H1 (cell line): Measurements from ENCODE around the gene TMEM115. TPM values are rescaled to one million over a fixed set of nuclear protein-coding genes. Genes with fewer than 3 reads are reported as not detected.

Experiments used
- CTCF ChIA-PET: fragments of 300-600 bp; sonication (Branson Sonifier 250); formaldehyde crosslinking; loops from one replicate; lab custom pipeline; 2021; ENCODE audit not compliant: partially characterized antibody; lab: Charles Lee
- POLR2A ChIA-PET: fragments of 300-600 bp; sonication (Branson Sonifier 250); formaldehyde crosslinking; loops from one replicate; lab custom pipeline; 2021; ENCODE audit warnings: inconsistent platforms; ENCODE audit not compliant: partially characterized antibody; lab: Charles Lee
- DNase-seq, 2 experiments: peaks; one replicate each; pipeline versions ENCODE4 v3.0.0 to v3.0.0-alpha.2; 2010 to 2022; ENCODE audit warnings: low spot score in 2 of 2, low read depth in 1 of 2, mixed read lengths in 1 of 2
- FAIRE-seq: peaks from 2 replicates; lab custom pipeline; 2011; peaks lifted over from hg19 to GRCh38; lab: Jason Lieb, UNC
- H2AFZ ChIP-seq: 2 replicates; pipeline ENCODE4 v1.8.1; 2012; ENCODE audit warnings: low read length, inconsistent platforms
- H2AK5ac ChIP-seq: 2 replicates; pipeline ENCODE4 v1.6.1; 2013; ENCODE audit warnings: low read depth, low read length
- H2BK120ac ChIP-seq: replicated peaks from 2 replicates; pipeline ENCODE3; 2013; ENCODE audit warnings: low read depth, low read length, inconsistent platforms
- H2BK12ac ChIP-seq: 2 replicates; pipeline ENCODE4 v1.6.1; 2013; ENCODE audit warnings: low read depth, low read length
- H2BK15ac ChIP-seq: 2 replicates; pipeline ENCODE4 v1.6.1; 2013; ENCODE audit warnings: low read length
- H2BK20ac ChIP-seq: 2 replicates; pipeline ENCODE4 v1.6.1; 2013; ENCODE audit warnings: low read length
- H2BK5ac ChIP-seq: 2 replicates; pipeline ENCODE4 v1.6.1; 2013; ENCODE audit warnings: low read depth, low read length
- H3K14ac ChIP-seq: 2 replicates; pipeline ENCODE4 v1.6.1; 2013; ENCODE audit warnings: inconsistent platforms; ENCODE audit not compliant: insufficient read length
- H3K18ac ChIP-seq: 2 replicates; pipeline ENCODE4 v1.6.1; 2013; ENCODE audit warnings: low read length; ENCODE audit errors: extremely low read depth
- H3K23ac ChIP-seq: 2 replicates; pipeline ENCODE4 v1.6.1; 2013; ENCODE audit warnings: inconsistent platforms; ENCODE audit not compliant: insufficient read length
- H3K23me2 ChIP-seq: 2 replicates; pipeline ENCODE4 v1.6.1; 2013; ENCODE audit warnings: low read depth, low read length
- H3K27ac ChIP-seq: 2 replicates; pipeline ENCODE4 v1.6.1; 2011; ENCODE audit warnings: low read depth, low read length, inconsistent platforms
- H3K27me3 ChIP-seq, 4 experiments: replicated peaks in 1 of 4; 1 replicate in 1 of 4; 2 replicates in 3 of 4; pipeline versions ENCODE4 v1.6.1 to v1.8.1; 2011 to 2013; ENCODE audit warnings: low read length in 3 of 4, mild to moderate bottlenecking in 3 of 4, inconsistent platforms in 2 of 4, mixed read lengths in 2 of 4, moderate library complexity in 1 of 4; ENCODE audit not compliant: control insufficient read depth in 3 of 4, insufficient read depth in 3 of 4; ENCODE audit errors: extremely low read depth in 1 of 4
- H3K36me3 ChIP-seq, 4 experiments: 2 replicates each; pipeline versions ENCODE4 v1.6.1 to v1.8.1; 2011 to 2013; ENCODE audit warnings: mild to moderate bottlenecking in 4 of 4, low read length in 3 of 4, moderate library complexity in 2 of 4, control low read depth in 1 of 4, inconsistent platforms in 1 of 4; ENCODE audit not compliant: insufficient read depth in 4 of 4, control insufficient read depth in 2 of 4
- H3K4ac ChIP-seq: replicated peaks from 2 replicates; pipeline ENCODE3; 2013; ENCODE audit warnings: low read length, low read depth, mixed read lengths, inconsistent platforms; ENCODE audit not compliant: insufficient read length
- H3K4me1 ChIP-seq, 4 experiments: replicated peaks in 1 of 4; 1 replicate in 1 of 4; 2 replicates in 3 of 4; pipeline versions ENCODE4 v1.6.1 to v1.8.1; 2011 to 2013; ENCODE audit warnings: low read length in 3 of 4, inconsistent platforms in 2 of 4, mixed read lengths in 1 of 4; ENCODE audit not compliant: insufficient read depth in 4 of 4, control insufficient read depth in 3 of 4
- H3K4me2 ChIP-seq, 2 experiments: 2 replicates each; pipeline versions ENCODE4 v1.6.1 to v1.8.1; 2011 to 2013; ENCODE audit warnings: low read depth in 2 of 2, low read length in 2 of 2, control low read depth in 1 of 2, inconsistent platforms in 1 of 2, mild to moderate bottlenecking in 1 of 2; ENCODE audit not compliant: insufficient read depth in 1 of 2
- H3K4me3 ChIP-seq, 4 experiments: fragments of 200-600, 300-600 bp in 1 of 4; sonication (generic), shearing (Covaris generic), sonication (Bioruptor Twin) in 1 of 4; 2 replicates each; pipeline versions ENCODE4 v1.5.1 to v1.8.1; 2011 to 2016; ENCODE audit warnings: low read length in 4 of 4, low read depth in 3 of 4, control low read depth in 2 of 4, inconsistent platforms in 2 of 4, mild to moderate bottlenecking in 2 of 4, mixed read lengths in 1 of 4, moderate library complexity in 1 of 4; ENCODE audit not compliant: insufficient read depth in 2 of 4; ENCODE audit errors: extremely low read depth in 1 of 4
- H3K56ac ChIP-seq: replicated peaks from 2 replicates; pipeline ENCODE3; 2013; ENCODE audit warnings: low read depth, mild to moderate bottlenecking, mixed read lengths, low read length, inconsistent platforms; ENCODE audit not compliant: insufficient read length
- H3K79me1 ChIP-seq: 2 replicates; pipeline ENCODE4 v1.6.1; 2013; ENCODE audit warnings: low read depth, low read length, control low read depth
- H3K79me2 ChIP-seq, 2 experiments: 2 replicates each; pipeline versions ENCODE4 v1.6.1 to v1.8.1; 2012 to 2013; ENCODE audit warnings: low read length in 2 of 2, mild to moderate bottlenecking in 2 of 2, inconsistent platforms in 1 of 2; ENCODE audit not compliant: insufficient read depth in 2 of 2, control insufficient read depth in 1 of 2
- H3K9ac ChIP-seq, 4 experiments: replicated peaks in 1 of 4; 1 replicate in 1 of 4; 2 replicates in 3 of 4; pipeline versions ENCODE4 v1.6.1 to v1.8.1; 2011 to 2013; ENCODE audit warnings: low read depth in 3 of 4, low read length in 3 of 4, control low read depth in 2 of 4, mild to moderate bottlenecking in 2 of 4, moderate library complexity in 2 of 4, inconsistent platforms in 1 of 4; ENCODE audit errors: extremely low read depth in 1 of 4
- H3K9me3 ChIP-seq, 2 experiments: 2 replicates each; pipeline versions ENCODE4 v1.6.1 to v1.8.1; 2012 to 2013; ENCODE audit warnings: mild to moderate bottlenecking in 2 of 2, moderate library complexity in 2 of 2, control low read depth in 1 of 2, inconsistent platforms in 1 of 2, low read depth in 1 of 2, low read length in 1 of 2, mixed read lengths in 1 of 2; ENCODE audit not compliant: insufficient read depth in 2 of 2
- H4K20me1 ChIP-seq, 2 experiments: replicated peaks in 1 of 2; 2 replicates each; pipeline versions ENCODE3 to v1.8.1; 2011 to 2013; ENCODE audit warnings: inconsistent platforms in 2 of 2, low read length in 2 of 2, mild to moderate bottlenecking in 1 of 2; ENCODE audit not compliant: insufficient read depth in 2 of 2, control insufficient read depth in 1 of 2
- H4K5ac ChIP-seq: 2 replicates; pipeline ENCODE4 v1.6.1; 2013; ENCODE audit warnings: low read length, low read depth, mixed read lengths, inconsistent platforms; ENCODE audit not compliant: insufficient read length
- H4K8ac ChIP-seq: 2 replicates; pipeline ENCODE4 v1.8.0; 2013; ENCODE audit warnings: mild to moderate bottlenecking, moderate library complexity, low read length, inconsistent platforms; ENCODE audit not compliant: insufficient read depth; ENCODE audit errors: extremely low read depth
- H4K91ac ChIP-seq: replicated peaks from 2 replicates; pipeline ENCODE3; 2013; ENCODE audit warnings: low read length, mixed read lengths, inconsistent platforms; ENCODE audit not compliant: insufficient read length
- PHF8 ChIP-seq: fragments of 200-600 bp; sonication (generic); conservative IDR thresholded peaks from 2 replicates; pipeline ENCODE4 v1.7.1; 2012; ENCODE audit warnings: low read depth, mild to moderate bottlenecking, inconsistent platforms, low read length, moderate library complexity
- WGBS, 2 experiments: shearing (Covaris generic) in 1 of 2; methylation state at CpG; one replicate each; pipeline versions ENCODE4 v1.1.6 to v1.1.7; 2013 to 2015; ENCODE audit warnings: low lambda C conversion rate in 2 of 2, mixed read lengths in 2 of 2, inconsistent platforms in 1 of 2, low coverage in 1 of 2, missing lambda C conversion rate in 1 of 2; ENCODE audit not compliant: insufficient replicate concordance in 2 of 2, insufficient coverage in 1 of 2, insufficient read length in 1 of 2; ENCODE audit errors: extremely low coverage in 1 of 2, missing lambda C conversion rate in 1 of 2; 5-methylcytosine and 5-hydroxymethylcytosine counted together
- polyA plus RNA-seq, 7 experiments: library from polyadenylated mRNA; depleted of rRNA in 3 of 7; stranded (reverse) in 5 of 7; unstranded in 2 of 7; fragments of >200 nt in 5 of 7; fragments of 200-250 nt in 2 of 7; gene quantifications; 1 replicate in 5 of 7; 2 replicates in 1 of 7; 4 replicates in 1 of 7; pipeline versions ENCODE4 v1.2.1 to v1.2.3, GENCODE V29; 2011 to 2013; ENCODE audit warnings: missing spikeins in 2 of 7, mixed read lengths in 2 of 7
- total RNA-seq: library from RNA; stranded (reverse); fragmentation: NEBNext Ultra II Directional; extraction: Animal tissue kit (Norgen Biotek cat#: 25700); gene quantifications from 2 replicates; pipeline ENCODE4 v1.2.1, GENCODE V29; 2021

Gene TMEM115
- total and polyA plus RNA-seq, 2 of the 8 experiments (the other 6 are each of a cell fraction or from before 2014, with no cell fraction given) = 25.4 to 32.4 TPM

DNA sequence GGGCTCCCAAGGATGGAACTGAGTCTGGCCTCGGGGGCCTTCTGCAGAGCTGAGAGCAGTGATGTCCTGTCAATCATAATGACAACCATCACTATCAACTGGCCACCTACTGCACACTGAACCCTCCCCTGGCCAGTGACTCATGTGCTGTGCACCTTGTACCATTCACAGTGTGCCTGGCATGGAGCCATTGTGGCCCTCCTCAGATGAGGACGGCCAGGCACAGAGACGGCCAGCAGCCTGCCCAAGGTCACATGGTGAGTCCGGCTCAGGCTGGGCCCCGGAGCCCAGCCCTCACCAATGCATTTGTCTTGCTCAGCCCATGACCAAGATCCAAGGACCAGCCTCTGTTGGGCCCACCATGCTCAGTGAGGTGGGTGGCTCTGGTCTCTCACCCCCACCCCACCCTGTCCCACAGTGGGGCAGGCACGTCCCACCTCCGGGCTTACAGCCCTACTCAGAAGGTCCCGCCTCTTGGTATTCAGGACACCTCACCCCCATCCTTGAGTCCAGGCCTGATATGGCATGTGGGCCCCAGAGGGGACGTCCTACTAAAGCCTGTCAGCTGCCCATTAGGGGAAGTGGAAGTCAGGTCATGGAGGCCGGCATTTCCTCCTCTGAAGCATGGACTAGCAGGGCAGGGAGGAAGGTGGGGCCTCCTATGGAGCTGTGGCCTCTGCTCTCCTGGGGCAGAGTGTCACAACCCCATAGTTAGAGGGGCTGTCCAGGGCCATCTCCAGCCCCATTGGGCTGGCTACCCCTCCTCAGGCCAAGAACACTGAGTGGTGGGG lies 35.9 kb upstream of the TMEM115 start:
- no peak overlapping the region for H2BK12ac ChIP-seq
- no peak overlapping the region for H2AK5ac ChIP-seq
- no peak overlapping the region for H3K18ac ChIP-seq
- H4K91ac ChIP-seq = no peak overlapping the region
- no peak overlapping the region for H2AFZ ChIP-seq
- H3K14ac ChIP-seq = no peak overlapping the region
- H3K9me3 ChIP-seq = no peaks in the 10 kb centered on the region
- no peak overlapping the region for H3K4me2 ChIP-seq
- ChIA-PET POLR2A (interaction anchor here (0.7 kb wide), 1 partner anchor 130 kb away, joined by 3 read pairs; no protein-coding TSS in a partner anchor), CTCF (interaction anchor here (1.1 to 5.3 kb wide), 7 partner anchors 20 to 156 kb away, joined by 3 to 19 read pairs (median 4); no protein-coding TSS in a partner anchor)
- DNase-seq (no peak), FAIRE-seq (no peak)
- H3K4ac ChIP-seq = no peak overlapping the region
- H3K79me1 ChIP-seq = no peaks in the 10 kb centered on the region
- H4K20me1 ChIP-seq = peaks cover 0 to 7% of the 10 kb centered on the region in 2 experiments
- TF ChIP-seq PHF8 = no peak
- H2BK5ac ChIP-seq = peak overlapping the region; percentile 15; the same call in 1 of the 2 replicates
- no peak overlapping the region for H3K9ac ChIP-seq
- no peak overlapping the region for H4K5ac ChIP-seq
- no peak overlapping the region for H3K23ac ChIP-seq
- no peak overlapping the region for H3K4me3 ChIP-seq
- H3K4me1 ChIP-seq = no peaks in the 10 kb centered on the region
- no peak overlapping the region for H2BK15ac ChIP-seq
- peaks cover 0 to 5% (median 0%) of the 10 kb centered on the region in 4 experiments; a peak in 1 of 7 replicates for H3K27me3 ChIP-seq
- no peak overlapping the region for H4K8ac ChIP-seq
- H2BK20ac ChIP-seq = no peak overlapping the region
- H3K23me2 ChIP-seq = no peaks in the 10 kb centered on the region
- H2BK120ac ChIP-seq = no peak overlapping the region
- no peaks in the 10 kb centered on the region for H3K79me2 ChIP-seq
- 91% methylated on average over 10 of the region's 10 CpGs; no CpG with 5 or more reads in 1 of the 2 experiments for WGBS, 2 experiments
- H3K36me3 ChIP-seq = no peaks in the 10 kb centered on the region
- H3K27ac ChIP-seq = no peak overlapping the region
- no peak overlapping the region for H3K56ac ChIP-seq
